HepG2 (cell line): ENCODE results near the gene KLF16. TPM values are rescaled to one million over a fixed set of nuclear protein-coding genes. Genes with fewer than 3 reads are reported as not detected.

Source experiments
- ARID4A ChIP-seq: sonication (generic); formaldehyde crosslinking; IDR thresholded peaks from 2 replicates; pipeline ENCODE4 v1.5.0; 2020; ENCODE audit warnings: mild to moderate bottlenecking, missing genetic modification reagents, borderline replicate concordance
- BCLAF1 ChIP-seq: fragments of 450-650 bp; IDR thresholded peaks from 2 replicates; pipeline ENCODE4 v1.6.1; 2017; ENCODE audit warnings: mild to moderate bottlenecking
- FOXJ3 ChIP-seq: sonication (generic); formaldehyde crosslinking; IDR thresholded peaks from 2 replicates; pipeline ENCODE4 v1.4.0; 2020; ENCODE audit warnings: missing genetic modification reagents, mild to moderate bottlenecking, borderline replicate concordance
- SNAPC2 ChIP-seq: sonication (generic); formaldehyde crosslinking; IDR thresholded peaks from 2 replicates; pipeline ENCODE4 v1.8.1; 2022; ENCODE audit warnings: mild to moderate bottlenecking, missing genetic modification reagents
- SNAPC4 ChIP-seq: sonication (generic); formaldehyde crosslinking; IDR thresholded peaks from 2 replicates; pipeline ENCODE4 v1.4.0; 2020; ENCODE audit warnings: mild to moderate bottlenecking, missing genetic modification reagents
- SPEN ChIP-seq: sonication (generic); formaldehyde crosslinking; IDR thresholded peaks from 2 replicates; pipeline ENCODE4 v1.5.1; 2020; ENCODE audit warnings: low read depth, mild to moderate bottlenecking, missing genetic modification reagents
- ZEB1 ChIP-seq: IDR thresholded peaks from 2 replicates; pipeline ENCODE4 v1.6.1; 2012; ENCODE audit warnings: mild to moderate bottlenecking, low read depth, inconsistent platforms; ENCODE audit not compliant: insufficient replicate concordance
- ZFP37 ChIP-seq: sonication (generic); formaldehyde crosslinking; IDR thresholded peaks from 2 replicates; pipeline ENCODE4 v1.4.0; 2020; ENCODE audit warnings: missing genetic modification reagents, borderline replicate concordance
- ZNF124 ChIP-seq: sonication (generic); formaldehyde crosslinking; IDR thresholded peaks from 2 replicates; pipeline ENCODE4 v1.4.0; 2020; ENCODE audit warnings: missing genetic modification reagents
- ZNF326 ChIP-seq: sonication (generic); formaldehyde crosslinking; IDR thresholded peaks from 2 replicates; pipeline ENCODE4 v1.4.0; 2020; ENCODE audit warnings: missing genetic modification reagents, borderline replicate concordance
- ZNF563 ChIP-seq: sonication (generic); formaldehyde crosslinking; IDR thresholded peaks from 2 replicates; pipeline ENCODE4 v1.8.0; 2022; ENCODE audit warnings: mild to moderate bottlenecking, moderate library complexity, missing genetic modification reagents
- ZNF619 ChIP-seq: sonication (generic); formaldehyde crosslinking; IDR thresholded peaks from 2 replicates; pipeline ENCODE4 v1.4.0; 2020; ENCODE audit warnings: mild to moderate bottlenecking, missing genetic modification reagents
- ZNF800 ChIP-seq: sonication (generic); formaldehyde crosslinking; IDR thresholded peaks from 2 replicates; pipeline ENCODE4 v1.4.0; 2020; ENCODE audit warnings: missing genetic modification reagents
- polyA plus RNA-seq, 8 experiments: library from polyadenylated mRNA; depleted of rRNA in 3 of 8; stranded (reverse) in 7 of 8; unstranded in 1 of 8; fragments of >200 nt; fragmentation: Illumina TruSeq in 4 of 8; extraction: Trizol in 4 of 8; gene quantifications; 2 replicates each; pipeline versions ENCODE4 v1.2.1 to v1.2.3, GENCODE V29; 2011 to 2016; ENCODE audit warnings: low read depth in 4 of 8, missing spikeins in 1 of 8, mixed read lengths in 1 of 8; ENCODE audit not compliant: insufficient read depth in 1 of 8
- total RNA-seq, 5 experiments: library from RNA; depleted of rRNA; stranded (reverse); fragments of >200 nt; fragmentation: Illumina TruSeq; extraction: Trizol; gene quantifications; 2 replicates each; pipeline ENCODE4 v1.2.3, GENCODE V29; 2016; ENCODE audit warnings: low read depth in 1 of 5

KLF16 gene
- total and polyA plus RNA-seq, 2 of the 13 experiments (the other 11 are each of a cell fraction or from before 2014, with no cell fraction given) = 3.5 to 6.7 TPM

GRCh38 chr19:1839658-1840540, 23.5 kb downstream of the KLF16 start (continued):
- TF ChIP-seq BCLAF1 (no peak), SNAPC4 (CRISPR knock-in tag) (no peak), ZNF800 (CRISPR knock-in tag) (0 out of 2 replicates have a peak, but pooled peaks have one; percentile 41), ZNF326 (CRISPR knock-in tag) (no peak), ZFP37 (CRISPR knock-in tag) (no peak), SPEN (CRISPR knock-in tag) (peak; percentile 31; the same call in 1 of the 2 replicates), SNAPC2 (CRISPR knock-in tag) (peak; percentile 62; the same call in 1 of the 2 replicates), ZEB1 (no peak), FOXJ3 (CRISPR knock-in tag) (no peak), ZNF619 (CRISPR knock-in tag) (0 out of 2 replicates have a peak, but pooled peaks have one; percentile 40), ARID4A (CRISPR knock-in tag) (peak; percentile 59; the same call in 1 of the 2 replicates), ZNF124 (CRISPR knock-in tag) (no peak), ZNF563 (CRISPR knock-in tag) (no peak)
